ENCODE measurements around the gene ERVH48-1.

GRCh38 chr21:42973309-42973990 lies 48.0 kb upstream of the ERVH48-1 start:
- TF ChIP-seq POLR2A (IDR thresholded peaks at IDR 0.05), result peak in 2 of 4 donors; percentile 7 to 16
- TF ChIP-seq CTCF (IDR thresholded peaks at IDR 0.05), result no peak

Data from upper lobe of left lung (tissue), 4 donors.